DOHH2 (cell line): ENCODE measurements around the gene CBLN4.

Experiments
- EZH2phosphoT487 ChIP-seq: fragments of 200-600 bp; sonication (generic); IDR thresholded peaks from 2 replicates; pipeline ENCODE4 v1.6.1; 2017; ENCODE audit warnings: borderline replicate concordance, mild to moderate bottlenecking, antibody characterized with exemption, low read length, moderate library complexity, mixed read lengths
- TF ChIP-seq, protein P1 (sequence below): fragments of 200-600 bp; sonication (generic); IDR thresholded peaks from one replicate; pipeline ENCODE4 v1.5.1; 2014; ENCODE audit warnings: antibody characterized with exemption, mild to moderate bottlenecking, low read depth, low read length; ENCODE audit not compliant: poor library complexity, severe bottlenecking

DNA sequence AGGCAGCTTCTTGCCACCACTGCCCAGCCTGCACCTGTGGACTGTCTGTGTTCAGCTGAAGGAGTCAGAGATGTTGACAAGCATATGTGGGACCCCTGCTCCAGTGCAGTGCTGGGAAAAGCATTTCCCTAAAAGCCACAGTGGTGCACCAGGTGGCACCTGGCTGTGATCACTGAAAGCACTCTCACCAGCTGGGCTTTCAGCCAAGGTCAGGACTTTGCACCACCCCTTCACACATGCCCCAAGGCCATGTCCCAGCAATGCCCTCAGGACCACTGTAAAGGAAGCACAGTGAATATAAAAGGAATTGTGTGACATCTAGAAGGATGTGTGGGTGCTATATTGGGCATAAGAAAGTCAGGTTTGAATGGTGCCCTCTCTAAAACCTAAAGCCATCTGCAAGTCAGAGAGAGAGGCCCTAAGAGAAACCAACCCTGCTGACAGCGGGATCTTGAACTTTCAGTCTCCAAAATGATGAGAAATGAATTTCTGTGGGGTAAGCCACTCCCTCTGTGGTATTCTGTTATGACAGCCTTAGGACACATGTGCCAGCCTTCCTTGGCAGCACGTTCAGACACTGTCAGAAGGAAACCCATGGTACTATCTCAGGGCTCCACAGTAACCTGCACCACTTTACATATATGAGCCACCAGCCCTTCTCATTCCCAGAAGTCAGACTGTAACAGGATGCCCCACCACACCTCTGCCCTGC lies 30.7 kb downstream of the CBLN4 start:
- TF ChIP-seq, protein P1, sequence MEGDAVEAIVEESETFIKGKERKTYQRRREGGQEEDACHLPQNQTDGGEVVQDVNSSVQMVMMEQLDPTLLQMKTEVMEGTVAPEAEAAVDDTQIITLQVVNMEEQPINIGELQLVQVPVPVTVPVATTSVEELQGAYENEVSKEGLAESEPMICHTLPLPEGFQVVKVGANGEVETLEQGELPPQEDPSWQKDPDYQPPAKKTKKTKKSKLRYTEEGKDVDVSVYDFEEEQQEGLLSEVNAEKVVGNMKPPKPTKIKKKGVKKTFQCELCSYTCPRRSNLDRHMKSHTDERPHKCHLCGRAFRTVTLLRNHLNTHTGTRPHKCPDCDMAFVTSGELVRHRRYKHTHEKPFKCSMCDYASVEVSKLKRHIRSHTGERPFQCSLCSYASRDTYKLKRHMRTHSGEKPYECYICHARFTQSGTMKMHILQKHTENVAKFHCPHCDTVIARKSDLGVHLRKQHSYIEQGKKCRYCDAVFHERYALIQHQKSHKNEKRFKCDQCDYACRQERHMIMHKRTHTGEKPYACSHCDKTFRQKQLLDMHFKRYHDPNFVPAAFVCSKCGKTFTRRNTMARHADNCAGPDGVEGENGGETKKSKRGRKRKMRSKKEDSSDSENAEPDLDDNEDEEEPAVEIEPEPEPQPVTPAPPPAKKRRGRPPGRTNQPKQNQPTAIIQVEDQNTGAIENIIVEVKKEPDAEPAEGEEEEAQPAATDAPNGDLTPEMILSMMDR = no peak
- TF ChIP-seq EZH2phosphoT487 = no peak
